Glutamatergic neuron (in vitro differentiated cells): Measurements from ENCODE around the gene NUAK1. TPM values are rescaled to one million over a fixed set of nuclear protein-coding genes. Genes with fewer than 3 reads are reported as not detected.

Source experiments
- DNase-seq: peaks from one replicate; pipeline ENCODE4 v3.0.0; 2022
- H3K27ac Mint-ChIP-seq: one replicate; pipeline ENCODE4 v1.8.0; 2020; ENCODE audit warnings: mild to moderate bottlenecking, mixed read lengths, inconsistent platforms; ENCODE audit not compliant: unreplicated experiment
- H3K27me3 Mint-ChIP-seq: one replicate; pipeline ENCODE4 v1.8.0; 2020; ENCODE audit warnings: mild to moderate bottlenecking, moderate library complexity, mixed read lengths, inconsistent platforms; ENCODE audit not compliant: unreplicated experiment
- H3K36me3 Mint-ChIP-seq: one replicate; pipeline ENCODE4 v1.8.0; 2020; ENCODE audit warnings: mild to moderate bottlenecking, mixed read lengths, inconsistent platforms; ENCODE audit not compliant: unreplicated experiment
- H3K4me1 Mint-ChIP-seq: one replicate; pipeline ENCODE4 v1.8.0; 2020; ENCODE audit warnings: mild to moderate bottlenecking, low read depth, mixed read lengths, inconsistent platforms; ENCODE audit not compliant: unreplicated experiment
- H3K4me3 Mint-ChIP-seq: one replicate; pipeline ENCODE4 v1.8.0; 2020; ENCODE audit warnings: mild to moderate bottlenecking, mixed read lengths, inconsistent platforms; ENCODE audit not compliant: unreplicated experiment
- H3K9me3 Mint-ChIP-seq: one replicate; pipeline ENCODE4 v1.8.0; 2020; ENCODE audit warnings: mild to moderate bottlenecking, moderate library complexity, mixed read lengths, inconsistent platforms; ENCODE audit not compliant: unreplicated experiment
- total RNA-seq: library from RNA; stranded (reverse); fragmentation: NEBNext Ultra II Directional; extraction: Animal tissue kit (Norgen Biotek cat#: 25700); gene quantifications from one replicate; pipeline ENCODE4 v1.2.1, GENCODE V29; 2021; ENCODE audit not compliant: unreplicated experiment
- TF ChIP-seq, protein P1 (sequence below): fragments of 200-600 bp; sonication (generic); IDR thresholded peaks from one replicate; pipeline ENCODE4 v1.5.0; 2021; ENCODE audit not compliant: partially characterized antibody, unreplicated experiment

NUAK1 gene
- total RNA-seq, 1 donor from 2014 or later: 18.8 TPM

DNA sequence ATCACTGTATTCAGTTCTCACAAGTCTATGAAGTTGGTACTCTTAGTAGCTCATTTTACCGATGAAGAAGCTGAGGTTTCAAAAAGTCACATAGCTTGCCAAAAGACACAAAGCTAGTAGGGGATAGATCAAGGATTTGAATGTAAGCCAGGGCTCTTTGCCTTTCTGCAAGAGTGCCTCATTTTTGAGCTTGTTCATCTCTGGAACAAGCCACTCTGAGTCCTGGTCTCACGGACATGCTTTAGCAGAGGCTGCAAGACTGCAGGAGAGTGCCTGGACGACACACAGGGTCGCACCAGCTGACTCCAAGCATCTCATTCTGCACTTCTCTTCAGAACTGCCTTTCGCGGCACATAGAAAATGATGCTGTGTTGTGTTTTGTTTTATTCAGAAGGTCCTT, 3.7 kb downstream of the NUAK1 start:
- Mint-ChIP-seq H3K4me3 (peak overlapping the region; percentile 68), H3K27ac (no peak overlapping the region), H3K4me1 (peaks cover 28% of the 10 kb centered on the region), H3K36me3 (no peaks in the 10 kb centered on the region), H3K9me3 (peaks cover 2% of the 10 kb centered on the region), H3K27me3 (no peaks in the 10 kb centered on the region)
- no peak for DNase-seq
- TF ChIP-seq, protein P1, sequence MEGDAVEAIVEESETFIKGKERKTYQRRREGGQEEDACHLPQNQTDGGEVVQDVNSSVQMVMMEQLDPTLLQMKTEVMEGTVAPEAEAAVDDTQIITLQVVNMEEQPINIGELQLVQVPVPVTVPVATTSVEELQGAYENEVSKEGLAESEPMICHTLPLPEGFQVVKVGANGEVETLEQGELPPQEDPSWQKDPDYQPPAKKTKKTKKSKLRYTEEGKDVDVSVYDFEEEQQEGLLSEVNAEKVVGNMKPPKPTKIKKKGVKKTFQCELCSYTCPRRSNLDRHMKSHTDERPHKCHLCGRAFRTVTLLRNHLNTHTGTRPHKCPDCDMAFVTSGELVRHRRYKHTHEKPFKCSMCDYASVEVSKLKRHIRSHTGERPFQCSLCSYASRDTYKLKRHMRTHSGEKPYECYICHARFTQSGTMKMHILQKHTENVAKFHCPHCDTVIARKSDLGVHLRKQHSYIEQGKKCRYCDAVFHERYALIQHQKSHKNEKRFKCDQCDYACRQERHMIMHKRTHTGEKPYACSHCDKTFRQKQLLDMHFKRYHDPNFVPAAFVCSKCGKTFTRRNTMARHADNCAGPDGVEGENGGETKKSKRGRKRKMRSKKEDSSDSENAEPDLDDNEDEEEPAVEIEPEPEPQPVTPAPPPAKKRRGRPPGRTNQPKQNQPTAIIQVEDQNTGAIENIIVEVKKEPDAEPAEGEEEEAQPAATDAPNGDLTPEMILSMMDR: no peak

DNA sequence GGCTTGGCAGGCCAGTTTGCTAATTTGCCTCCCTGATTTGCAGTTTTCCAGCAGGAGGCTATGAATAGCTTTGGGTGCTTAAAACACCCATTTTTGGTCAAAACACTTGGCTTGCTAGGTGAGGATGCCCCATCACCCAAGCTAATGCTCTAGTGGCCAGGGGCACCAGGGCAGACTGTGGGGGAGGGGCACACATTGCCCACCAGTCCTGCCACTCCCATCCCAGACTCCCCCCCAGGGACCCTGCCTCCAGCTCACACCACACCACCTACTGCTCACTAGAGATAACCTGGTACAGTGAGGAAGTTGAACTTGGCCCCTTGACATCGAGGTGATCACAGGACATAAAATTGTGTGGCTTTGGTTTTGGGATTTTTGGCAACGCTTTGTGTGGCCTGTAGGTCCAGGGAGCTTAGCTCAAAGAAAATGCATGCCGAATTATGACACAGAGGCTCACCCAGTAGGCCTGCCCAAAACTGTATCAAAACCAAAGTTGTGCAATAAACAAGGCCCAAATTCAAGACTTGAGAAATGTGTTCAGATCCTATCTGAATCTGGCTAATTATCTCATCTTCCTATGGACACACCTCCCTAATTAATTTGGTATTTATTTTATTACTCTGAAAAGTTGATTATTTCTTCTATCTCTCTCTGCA, 4.3 kb downstream of the NUAK1 start:
- Mint-ChIP-seq H3K27ac (no peak overlapping the region), H3K36me3 (no peaks in the 10 kb centered on the region), H3K27me3 (no peaks in the 10 kb centered on the region), H3K4me3 (peak overlapping the region; percentile 12), H3K9me3 (peaks cover 2% of the 10 kb centered on the region), H3K4me1 (peaks cover 28% of the 10 kb centered on the region)
- DNase-seq: no peak
- TF ChIP-seq, protein P1: no peak

DNA sequence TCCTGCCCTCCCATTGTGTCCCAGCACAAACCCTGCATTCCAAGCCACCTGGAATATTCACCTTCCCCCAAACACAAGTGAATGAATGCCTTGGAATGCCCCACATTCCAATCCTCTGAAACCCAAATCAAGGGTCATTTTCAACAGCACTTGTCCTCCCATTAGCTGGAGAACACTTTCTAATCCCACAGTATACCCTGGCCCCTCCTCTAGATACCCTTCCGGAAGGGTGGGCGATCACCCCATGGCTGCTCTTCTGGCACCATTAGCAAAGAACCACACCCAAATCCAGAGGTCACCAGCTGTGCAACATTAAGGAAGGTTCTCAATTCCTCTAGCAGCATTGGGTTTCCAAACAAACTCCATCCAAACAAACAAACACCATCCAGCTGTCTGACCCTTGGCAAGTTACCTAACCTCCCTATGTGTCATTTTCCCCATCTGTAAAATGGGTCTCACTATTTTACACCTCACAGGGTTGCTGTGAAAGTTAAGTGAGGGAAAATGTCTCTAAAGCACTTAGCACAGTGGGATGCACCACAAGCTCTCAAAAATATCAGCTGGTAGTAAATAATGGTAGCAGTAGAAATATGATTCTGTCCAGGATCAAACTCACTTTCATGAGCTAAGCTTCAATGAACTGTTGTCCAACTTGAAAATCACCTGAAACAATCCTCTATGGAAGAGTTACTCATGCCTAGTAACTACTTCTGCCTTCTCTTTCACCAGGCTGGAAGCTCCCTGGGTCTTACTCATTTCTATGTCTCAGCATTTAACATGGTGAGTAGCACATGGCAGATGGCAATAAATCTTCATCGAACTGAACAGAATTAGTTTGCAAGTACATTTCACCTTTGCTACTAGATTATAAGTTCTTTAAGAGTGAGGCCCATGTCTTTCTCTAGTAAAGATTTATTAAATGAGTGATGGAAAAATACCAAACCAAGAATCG, 5.3 kb downstream of the NUAK1 start:
- Mint-ChIP-seq H3K4me3 (no peak overlapping the region), H3K27me3 (peaks cover under 1% of the 10 kb centered on the region), H3K4me1 (peaks cover 36% of the 10 kb centered on the region), H3K36me3 (no peaks in the 10 kb centered on the region), H3K27ac (no peak overlapping the region), H3K9me3 (peaks cover 2% of the 10 kb centered on the region)
- no peak for DNase-seq
- TF ChIP-seq, protein P1: no peak

DNA sequence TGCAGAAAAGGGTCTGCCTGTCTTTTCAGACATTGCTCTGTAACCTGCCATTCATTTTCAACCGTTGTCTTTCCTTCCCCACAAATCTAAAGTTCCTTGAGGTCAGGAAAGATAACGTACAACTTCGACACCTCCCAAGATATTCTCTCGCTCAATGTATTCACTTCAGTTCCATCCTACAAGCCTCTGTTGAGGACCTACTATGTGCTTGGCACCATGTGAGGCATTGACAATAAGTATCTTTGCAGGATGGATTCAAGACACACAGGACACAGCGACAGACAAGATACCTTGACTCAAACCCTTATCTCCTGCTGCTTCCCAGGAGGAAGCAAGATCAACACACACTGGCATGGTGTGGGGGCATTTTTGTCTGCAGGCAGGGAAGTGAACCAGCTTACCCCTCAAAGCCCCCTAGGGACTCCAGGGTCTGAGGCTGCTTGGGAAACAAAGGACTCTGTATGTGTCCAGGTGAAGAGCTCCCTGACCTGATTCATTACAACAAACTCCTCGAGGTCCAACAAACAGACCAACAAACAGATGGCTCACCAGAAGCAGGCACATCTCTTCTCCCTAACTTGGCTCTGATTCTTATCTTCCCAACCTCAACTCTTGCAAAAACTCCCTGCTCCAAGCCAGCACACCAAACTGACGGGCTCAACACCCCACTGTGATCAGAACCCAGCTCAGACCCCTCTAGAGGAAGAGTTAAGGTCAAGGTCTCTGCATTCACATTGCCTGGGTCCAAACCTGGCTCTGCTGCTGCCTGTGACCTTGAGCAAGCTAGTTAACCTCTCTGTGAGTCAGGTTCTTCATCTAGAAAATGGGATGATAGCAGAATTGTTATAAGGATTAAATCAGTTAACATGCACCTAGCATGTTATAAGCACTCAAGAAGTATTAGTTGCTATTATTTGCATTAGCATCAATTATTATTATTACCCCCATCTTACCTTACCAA, 6.3 kb downstream of the NUAK1 start:
- Mint-ChIP-seq H3K27me3 (peaks cover 2% of the 10 kb centered on the region), H3K36me3 (no peaks in the 10 kb centered on the region), H3K4me3 (peak overlapping the region; percentile 31), H3K27ac (no peak overlapping the region), H3K4me1 (peaks cover 38% of the 10 kb centered on the region), H3K9me3 (peaks cover 2% of the 10 kb centered on the region)
- TF ChIP-seq, protein P1: no peak
- no peak for DNase-seq
